ENCODE results near the gene DCT. TPM values are rescaled to one million over a fixed set of nuclear protein-coding genes. Genes with fewer than 3 reads are reported as not detected.

Gene DCT
- total RNA-seq, 1 experiment from 2014 or later, result not detected

DNA sequence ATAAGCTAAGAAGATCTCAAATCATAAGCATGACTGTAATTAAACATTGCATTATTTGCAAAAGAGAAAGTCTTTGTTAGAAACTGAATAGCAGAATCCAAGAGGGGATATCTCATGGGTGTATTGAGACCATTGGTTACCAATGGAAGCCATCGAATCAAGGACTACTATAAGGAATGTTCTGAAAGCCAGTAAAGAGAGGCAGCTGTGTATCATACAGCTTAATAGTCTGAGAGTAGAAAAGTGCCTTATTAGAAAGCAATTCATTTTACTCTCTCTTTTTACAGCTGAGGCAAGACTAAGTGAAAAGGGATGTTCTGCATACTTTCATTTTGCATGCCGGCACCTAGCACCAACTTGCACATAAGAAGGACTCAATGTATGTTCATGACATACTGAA, 7.6 kb upstream of the DCT start:
- no peaks in the 10 kb centered on the region for H3K36me3 ChIP-seq (ENCODE audit: insufficient read depth, low read length, poor library complexity, severe bottlenecking)
- H3K4me3 ChIP-seq (ENCODE audit: low read depth, low read length, poor library complexity, severe bottlenecking), result no peak overlapping the region
- DNase-seq (ENCODE audit: low spot score), result no peak
- no peaks in the 10 kb centered on the region for H3K4me1 ChIP-seq (ENCODE audit: insufficient read depth, low read length, poor library complexity, severe bottlenecking)
- no peaks in the 10 kb centered on the region for H3K27me3 ChIP-seq (replicated peaks; ENCODE audit: insufficient read depth, low read depth, low read length, poor library complexity)
- TF ChIP-seq, protein P1, sequence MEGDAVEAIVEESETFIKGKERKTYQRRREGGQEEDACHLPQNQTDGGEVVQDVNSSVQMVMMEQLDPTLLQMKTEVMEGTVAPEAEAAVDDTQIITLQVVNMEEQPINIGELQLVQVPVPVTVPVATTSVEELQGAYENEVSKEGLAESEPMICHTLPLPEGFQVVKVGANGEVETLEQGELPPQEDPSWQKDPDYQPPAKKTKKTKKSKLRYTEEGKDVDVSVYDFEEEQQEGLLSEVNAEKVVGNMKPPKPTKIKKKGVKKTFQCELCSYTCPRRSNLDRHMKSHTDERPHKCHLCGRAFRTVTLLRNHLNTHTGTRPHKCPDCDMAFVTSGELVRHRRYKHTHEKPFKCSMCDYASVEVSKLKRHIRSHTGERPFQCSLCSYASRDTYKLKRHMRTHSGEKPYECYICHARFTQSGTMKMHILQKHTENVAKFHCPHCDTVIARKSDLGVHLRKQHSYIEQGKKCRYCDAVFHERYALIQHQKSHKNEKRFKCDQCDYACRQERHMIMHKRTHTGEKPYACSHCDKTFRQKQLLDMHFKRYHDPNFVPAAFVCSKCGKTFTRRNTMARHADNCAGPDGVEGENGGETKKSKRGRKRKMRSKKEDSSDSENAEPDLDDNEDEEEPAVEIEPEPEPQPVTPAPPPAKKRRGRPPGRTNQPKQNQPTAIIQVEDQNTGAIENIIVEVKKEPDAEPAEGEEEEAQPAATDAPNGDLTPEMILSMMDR (conservative IDR thresholded peaks at IDR 0.05; ENCODE audit: low read depth, low read length), result no peak
- no peak for TF ChIP-seq EZH2 (IDR thresholded peaks at IDR 0.05; ENCODE audit: borderline replicate concordance, low read depth, low read length, poor library complexity, severe bottlenecking)
- intact Hi-C loops (cut with micrococcal nuclease; ENCODE audit: unreplicated experiment), result no loop called here
- ChIA-PET POLR2A (ENCODE audit: low non-redundant PET) (interaction anchor here (0.5 kb wide), 1 partner anchor 8 kb away, joined by 3 read pairs; no protein-coding TSS in a partner anchor), CTCF (no interaction called here)
- H3K9me3 ChIP-seq (ENCODE audit: low read depth, low read length, poor library complexity, severe bottlenecking), result no peaks in the 10 kb centered on the region
- no TSS peak for BruUV-seq (replicated peaks)
- no peak overlapping the region for H3K27ac ChIP-seq (ENCODE audit: low read depth, low read length, poor library complexity, severe bottlenecking)

DNA sequence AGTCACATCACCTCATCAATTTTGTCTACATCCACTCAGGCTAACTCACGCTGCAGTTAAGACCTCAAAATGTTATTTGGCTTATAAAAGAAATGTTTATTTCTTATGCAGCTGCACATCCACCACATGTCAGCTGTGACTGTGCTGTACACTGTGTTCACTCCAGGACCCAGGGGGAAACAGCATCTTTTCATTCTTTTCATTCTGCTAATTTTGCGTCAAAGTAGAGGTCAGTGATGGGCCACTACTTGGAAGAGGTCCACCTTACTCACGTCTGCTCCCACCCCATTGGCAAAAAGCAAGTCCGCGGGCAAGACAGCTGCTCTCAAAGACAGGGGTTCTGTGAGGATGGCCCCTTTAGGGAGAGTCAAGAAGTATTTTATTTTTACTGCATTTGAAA, 4.5 kb upstream of the DCT start:
- CTCF ChIA-PET, result no interaction called here
- intact Hi-C loops (cut with micrococcal nuclease; ENCODE audit: unreplicated experiment), result no loop called here
- H3K4me1 ChIP-seq (ENCODE audit: insufficient read depth, low read length, poor library complexity, severe bottlenecking), result peaks cover 5% of the 10 kb centered on the region
- DNase-seq (ENCODE audit: low spot score), result no peak
- POLR2A ChIA-PET (ENCODE audit: low non-redundant PET), result no interaction called here
- H3K27me3 ChIP-seq (replicated peaks; ENCODE audit: insufficient read depth, low read depth, low read length, poor library complexity), result no peaks in the 10 kb centered on the region
- H3K27ac ChIP-seq (ENCODE audit: low read depth, low read length, poor library complexity, severe bottlenecking), result no peak overlapping the region
- no TSS peak for BruUV-seq (replicated peaks)
- no peak overlapping the region for H3K4me3 ChIP-seq (ENCODE audit: low read depth, low read length, poor library complexity, severe bottlenecking)
- no peaks in the 10 kb centered on the region for H3K36me3 ChIP-seq (ENCODE audit: insufficient read depth, low read length, poor library complexity, severe bottlenecking)
- TF ChIP-seq EZH2 (IDR thresholded peaks at IDR 0.05; ENCODE audit: borderline replicate concordance, low read depth, low read length, poor library complexity, severe bottlenecking), result no peak
- TF ChIP-seq, protein P1 (conservative IDR thresholded peaks at IDR 0.05; ENCODE audit: low read depth, low read length), result no peak
- no peaks in the 10 kb centered on the region for H3K9me3 ChIP-seq (ENCODE audit: low read depth, low read length, poor library complexity, severe bottlenecking)

DNA sequence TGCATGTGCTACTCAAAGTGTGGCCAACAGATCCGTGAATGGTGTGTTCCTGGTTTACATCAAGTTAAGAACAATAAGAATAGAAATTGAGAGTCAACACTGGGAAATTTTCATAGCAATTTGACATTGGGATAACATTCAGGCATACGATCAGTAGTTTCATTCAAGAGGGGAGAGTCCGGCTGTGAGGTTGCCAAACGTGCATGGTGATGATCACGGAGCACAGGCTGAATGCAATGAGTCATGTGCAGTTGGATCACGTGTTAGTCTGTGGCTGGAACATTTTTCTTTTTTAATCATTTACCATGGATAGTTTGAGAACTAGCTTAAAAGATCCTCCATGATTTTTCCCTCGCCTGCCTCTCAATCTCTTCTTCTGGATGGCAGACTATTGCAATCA, 2.5 kb upstream of the DCT start:
- no peaks in the 10 kb centered on the region for H3K36me3 ChIP-seq (ENCODE audit: insufficient read depth, low read length, poor library complexity, severe bottlenecking)
- intact Hi-C loops (cut with micrococcal nuclease; ENCODE audit: unreplicated experiment), result no loop called here
- H3K9me3 ChIP-seq (ENCODE audit: low read depth, low read length, poor library complexity, severe bottlenecking), result no peaks in the 10 kb centered on the region
- BruUV-seq (replicated peaks), result no TSS peak
- H3K4me3 ChIP-seq (ENCODE audit: low read depth, low read length, poor library complexity, severe bottlenecking), result no peak overlapping the region
- ChIA-PET POLR2A (ENCODE audit: low non-redundant PET) (no interaction called here), CTCF (no interaction called here)
- no peak overlapping the region for H3K27ac ChIP-seq (ENCODE audit: low read depth, low read length, poor library complexity, severe bottlenecking)
- TF ChIP-seq, protein P1 (conservative IDR thresholded peaks at IDR 0.05; ENCODE audit: low read depth, low read length), result no peak
- no peak for TF ChIP-seq EZH2 (IDR thresholded peaks at IDR 0.05; ENCODE audit: borderline replicate concordance, low read depth, low read length, poor library complexity, severe bottlenecking)
- H3K4me1 ChIP-seq (ENCODE audit: insufficient read depth, low read length, poor library complexity, severe bottlenecking), result peaks cover 5% of the 10 kb centered on the region
- DNase-seq (ENCODE audit: low spot score), result no peak
- H3K27me3 ChIP-seq (replicated peaks; ENCODE audit: insufficient read depth, low read depth, low read length, poor library complexity), result no peaks in the 10 kb centered on the region
